ENCODE data around the gene INAVA.

DNA sequence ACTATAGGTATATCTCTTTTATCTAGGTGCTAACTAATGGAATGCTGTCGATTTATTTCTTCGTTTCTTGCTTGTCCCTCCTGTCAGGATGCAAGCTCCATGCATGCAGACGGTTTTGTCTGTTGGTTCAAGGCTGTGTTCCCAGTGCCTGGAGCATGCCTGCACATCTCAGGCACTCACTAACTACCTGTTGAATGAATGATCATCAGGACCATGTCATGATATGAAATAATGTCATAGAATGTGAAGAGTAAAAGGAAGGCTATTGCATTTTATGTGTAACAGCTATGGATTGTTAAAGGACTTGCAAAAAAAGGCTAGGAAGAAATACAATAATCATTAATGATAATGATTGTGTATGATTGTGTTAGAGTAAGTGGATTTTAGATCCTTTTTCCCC is 17.7 kb upstream of the INAVA start:
- TF ChIP-seq, protein P1, sequence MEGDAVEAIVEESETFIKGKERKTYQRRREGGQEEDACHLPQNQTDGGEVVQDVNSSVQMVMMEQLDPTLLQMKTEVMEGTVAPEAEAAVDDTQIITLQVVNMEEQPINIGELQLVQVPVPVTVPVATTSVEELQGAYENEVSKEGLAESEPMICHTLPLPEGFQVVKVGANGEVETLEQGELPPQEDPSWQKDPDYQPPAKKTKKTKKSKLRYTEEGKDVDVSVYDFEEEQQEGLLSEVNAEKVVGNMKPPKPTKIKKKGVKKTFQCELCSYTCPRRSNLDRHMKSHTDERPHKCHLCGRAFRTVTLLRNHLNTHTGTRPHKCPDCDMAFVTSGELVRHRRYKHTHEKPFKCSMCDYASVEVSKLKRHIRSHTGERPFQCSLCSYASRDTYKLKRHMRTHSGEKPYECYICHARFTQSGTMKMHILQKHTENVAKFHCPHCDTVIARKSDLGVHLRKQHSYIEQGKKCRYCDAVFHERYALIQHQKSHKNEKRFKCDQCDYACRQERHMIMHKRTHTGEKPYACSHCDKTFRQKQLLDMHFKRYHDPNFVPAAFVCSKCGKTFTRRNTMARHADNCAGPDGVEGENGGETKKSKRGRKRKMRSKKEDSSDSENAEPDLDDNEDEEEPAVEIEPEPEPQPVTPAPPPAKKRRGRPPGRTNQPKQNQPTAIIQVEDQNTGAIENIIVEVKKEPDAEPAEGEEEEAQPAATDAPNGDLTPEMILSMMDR (conservative IDR thresholded peaks at IDR 0.05; ENCODE audit: low read length): no peak
- no peak for TF ChIP-seq EZH2phosphoT487 (IDR thresholded peaks at IDR 0.05; ENCODE audit: borderline replicate concordance)
